ENCODE data around the gene LPAR5.
A peak's percentile ranks its signal among the peaks of the same experiment; 100 is the strongest.

LPAR5 gene

DNA sequence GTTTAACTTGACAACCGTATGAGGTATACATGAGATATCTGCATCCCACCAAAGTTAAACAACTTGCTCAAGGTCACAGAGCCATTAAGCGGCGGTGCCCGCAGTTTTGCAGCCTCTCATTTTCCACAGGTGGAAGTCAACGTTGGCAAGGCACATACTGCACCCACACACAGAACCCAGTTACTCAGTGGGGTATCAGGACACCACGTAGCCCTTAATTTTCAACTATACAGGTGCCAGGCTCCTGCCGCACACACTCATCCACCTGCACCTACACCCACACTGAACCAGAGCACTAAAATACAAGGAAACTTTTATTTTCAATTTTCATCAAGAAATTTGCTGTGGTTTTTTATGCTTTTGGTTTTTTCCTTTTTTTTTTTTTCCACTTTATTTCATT lies 66.0 kb downstream of the LPAR5 start:
- peak overlapping the region; percentile 48 for H3K27ac Mint-ChIP-seq
- H3K36me3 Mint-ChIP-seq (ENCODE audit: low read depth) = peaks cover 76% of the 10 kb centered on the region
- peaks cover 51% of the 10 kb centered on the region for H3K4me1 Mint-ChIP-seq (ENCODE audit: low read depth)
- H3K27me3 Mint-ChIP-seq = no peaks in the 10 kb centered on the region
- peak overlapping the region; percentile 100 for H3K4me3 Mint-ChIP-seq
- H3K9me3 Mint-ChIP-seq = no peaks in the 10 kb centered on the region

DNA sequence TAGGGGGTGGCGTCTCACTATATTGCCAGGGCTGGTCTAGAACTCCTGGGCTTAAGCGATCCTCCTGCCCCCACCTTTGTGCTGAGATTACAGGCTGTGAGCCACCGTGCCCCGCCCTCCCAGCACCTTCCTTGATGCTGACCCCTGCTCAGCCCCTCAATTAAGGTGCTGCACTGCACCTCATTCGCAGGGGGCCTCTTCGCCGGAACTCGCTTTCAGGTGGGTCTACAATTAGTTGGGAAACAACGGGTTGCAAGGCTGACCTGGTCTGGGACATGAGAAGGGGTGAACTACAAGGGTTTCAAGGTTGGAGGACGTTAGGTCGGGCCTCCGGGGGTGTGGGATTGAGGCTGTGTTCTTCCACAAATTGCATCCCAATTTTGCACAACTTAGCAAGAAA lies 66.4 kb downstream of the LPAR5 start:
- no peaks in the 10 kb centered on the region for H3K9me3 Mint-ChIP-seq
- no peaks in the 10 kb centered on the region for H3K27me3 Mint-ChIP-seq
- H3K36me3 Mint-ChIP-seq (ENCODE audit: low read depth) = peaks cover 75% of the 10 kb centered on the region
- peak overlapping the region; percentile 48 for H3K27ac Mint-ChIP-seq
- H3K4me3 Mint-ChIP-seq = peak overlapping the region; percentile 100
- peaks cover 51% of the 10 kb centered on the region for H3K4me1 Mint-ChIP-seq (ENCODE audit: low read depth)
